Coronary artery (tissue), 2 donors: ENCODE measurements around the gene PRR5L.
"Not testable (repeated sequence)": the region's sequence is repeated elsewhere in the genome, so short reads cannot be mapped to it uniquely, and the experiment has no call there.

Experiments used
- DNase-seq: peaks from one replicate; pipeline ENCODE4 v3.0.0-alpha.2; 2017; ENCODE audit warnings: low spot score
- H3K27ac ChIP-seq, 2 donors: fragments of 200-600 bp; sonication (generic); one replicate each; pipeline ENCODE4 v1.5.1; 2016 to 2019
- H3K4me3 ChIP-seq: fragments of 200-600 bp; sonication (generic); 2 replicates; pipeline ENCODE4 v1.5.1; 2016; ENCODE audit warnings: mild to moderate bottlenecking, moderate library complexity
- TF ChIP-seq, protein P1 (sequence below): fragments of 200-600 bp; sonication (generic); IDR thresholded peaks from one replicate; pipeline ENCODE4 v1.5.1; 2019; ENCODE audit warnings: antibody characterized with exemption

PRR5L gene

DNA sequence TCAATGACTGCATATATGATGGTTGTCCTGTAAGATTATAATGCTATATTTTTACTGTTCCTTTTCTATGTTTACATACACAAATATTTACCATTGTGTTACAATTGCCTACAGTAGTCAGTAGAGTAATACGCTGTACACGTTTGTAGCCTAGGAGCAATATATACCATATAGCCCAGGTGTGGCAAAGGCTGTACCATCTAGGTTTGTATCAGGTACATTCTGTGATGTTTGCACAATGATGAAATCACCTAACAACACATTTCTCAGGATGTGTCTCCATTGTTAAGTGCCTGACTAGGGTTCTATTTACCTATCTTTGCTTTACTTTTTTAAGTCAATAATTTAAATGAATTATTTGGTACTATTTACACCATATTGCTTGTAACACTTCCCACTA, 21.9 kb downstream of the PRR5L start:
- Histone ChIP-seq H3K27ac (no peak overlapping the region), H3K4me3 (no peak overlapping the region)
- DNase-seq = no peak
- TF ChIP-seq, protein P1, sequence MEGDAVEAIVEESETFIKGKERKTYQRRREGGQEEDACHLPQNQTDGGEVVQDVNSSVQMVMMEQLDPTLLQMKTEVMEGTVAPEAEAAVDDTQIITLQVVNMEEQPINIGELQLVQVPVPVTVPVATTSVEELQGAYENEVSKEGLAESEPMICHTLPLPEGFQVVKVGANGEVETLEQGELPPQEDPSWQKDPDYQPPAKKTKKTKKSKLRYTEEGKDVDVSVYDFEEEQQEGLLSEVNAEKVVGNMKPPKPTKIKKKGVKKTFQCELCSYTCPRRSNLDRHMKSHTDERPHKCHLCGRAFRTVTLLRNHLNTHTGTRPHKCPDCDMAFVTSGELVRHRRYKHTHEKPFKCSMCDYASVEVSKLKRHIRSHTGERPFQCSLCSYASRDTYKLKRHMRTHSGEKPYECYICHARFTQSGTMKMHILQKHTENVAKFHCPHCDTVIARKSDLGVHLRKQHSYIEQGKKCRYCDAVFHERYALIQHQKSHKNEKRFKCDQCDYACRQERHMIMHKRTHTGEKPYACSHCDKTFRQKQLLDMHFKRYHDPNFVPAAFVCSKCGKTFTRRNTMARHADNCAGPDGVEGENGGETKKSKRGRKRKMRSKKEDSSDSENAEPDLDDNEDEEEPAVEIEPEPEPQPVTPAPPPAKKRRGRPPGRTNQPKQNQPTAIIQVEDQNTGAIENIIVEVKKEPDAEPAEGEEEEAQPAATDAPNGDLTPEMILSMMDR = no peak

DNA sequence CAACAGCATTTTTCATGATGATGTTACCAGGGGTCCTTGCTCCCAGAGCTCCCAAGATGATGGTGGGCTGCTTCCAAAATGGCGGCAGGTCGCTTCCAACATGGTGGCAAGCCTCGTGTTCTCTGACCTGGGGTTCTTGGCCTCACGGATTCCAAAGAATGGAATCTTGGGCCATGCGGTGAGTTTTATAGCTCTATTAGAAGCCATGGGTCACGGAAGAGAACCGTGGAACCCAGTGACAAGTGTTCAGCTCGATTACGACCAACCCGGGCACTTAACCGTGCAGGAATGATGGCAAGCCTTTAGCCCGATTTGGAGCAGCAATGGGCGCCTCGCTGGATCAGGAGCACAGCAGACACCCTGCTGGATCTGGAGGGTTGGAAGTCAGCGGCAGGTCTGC, 28.9 kb downstream of the PRR5L start:
- not testable (repeated sequence) for DNase-seq, H3K4me3 ChIP-seq, H3K27ac ChIP-seq

DNA sequence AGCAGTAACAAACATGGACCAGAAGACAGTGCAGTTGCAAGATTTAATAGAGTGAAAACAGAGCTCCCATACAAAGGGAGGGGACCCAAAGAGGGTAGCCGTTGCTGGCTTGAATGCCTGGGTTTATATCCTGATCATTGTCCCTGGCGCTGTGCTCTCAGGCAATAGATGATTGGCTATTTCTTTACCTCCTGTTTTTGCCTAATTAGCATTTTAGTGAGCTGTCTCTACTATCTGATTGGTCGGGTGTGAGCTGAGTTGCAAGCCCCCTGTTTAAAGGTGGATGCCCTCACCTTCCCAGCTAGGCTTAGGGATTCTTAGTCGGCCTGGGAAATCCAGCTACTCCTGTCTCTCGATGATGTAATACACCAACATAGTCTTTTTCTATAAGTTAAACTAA, 29.3 kb downstream of the PRR5L start:
- H3K4me3 ChIP-seq, DNase-seq, H3K27ac ChIP-seq: not testable (repeated sequence)

DNA sequence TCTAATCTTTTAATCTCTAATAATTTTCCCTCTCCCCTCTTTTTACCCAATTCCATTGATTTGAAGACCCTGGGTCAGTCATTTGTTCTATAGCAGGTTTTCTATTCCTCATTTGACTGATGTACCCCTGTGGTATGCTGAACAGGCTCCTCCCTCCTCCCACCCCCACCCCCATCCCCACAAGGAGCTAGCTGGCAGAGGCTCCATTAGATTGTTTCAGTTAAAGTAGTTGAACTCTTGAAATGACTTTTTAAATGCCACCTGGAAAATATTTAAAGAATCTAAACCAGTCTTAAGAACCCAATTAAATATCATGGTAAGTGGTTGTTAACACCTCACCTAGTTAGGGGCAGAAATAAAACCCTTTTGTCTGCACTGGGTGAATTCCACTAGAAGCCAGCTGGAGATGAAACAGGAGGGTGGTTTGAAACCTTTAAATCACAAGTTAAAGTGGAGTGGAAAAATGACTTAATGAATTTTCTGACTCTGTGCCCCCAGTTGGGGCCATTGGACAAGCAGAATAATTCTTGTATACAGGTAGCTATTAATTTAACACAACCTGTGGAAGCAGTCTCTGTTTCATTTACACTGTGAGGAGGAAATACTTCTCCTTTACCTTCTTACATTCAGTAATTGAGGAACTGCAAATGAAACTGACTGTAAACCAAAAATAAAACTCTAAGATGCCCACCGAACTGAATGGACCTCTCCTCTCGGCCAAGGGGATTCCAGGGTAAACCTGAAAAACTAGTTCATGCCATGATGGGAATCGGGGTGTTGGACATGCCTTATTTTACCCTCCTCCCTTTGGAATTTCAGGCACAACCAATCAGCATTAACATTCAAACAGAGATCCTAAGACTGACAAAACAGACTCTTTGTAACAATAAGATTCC, 30.7 kb downstream of the PRR5L start:
- Histone ChIP-seq H3K27ac (no peak overlapping the region), H3K4me3 (no peak overlapping the region)
- DNase-seq = no peak
- TF ChIP-seq, protein P1 = no peak

DNA sequence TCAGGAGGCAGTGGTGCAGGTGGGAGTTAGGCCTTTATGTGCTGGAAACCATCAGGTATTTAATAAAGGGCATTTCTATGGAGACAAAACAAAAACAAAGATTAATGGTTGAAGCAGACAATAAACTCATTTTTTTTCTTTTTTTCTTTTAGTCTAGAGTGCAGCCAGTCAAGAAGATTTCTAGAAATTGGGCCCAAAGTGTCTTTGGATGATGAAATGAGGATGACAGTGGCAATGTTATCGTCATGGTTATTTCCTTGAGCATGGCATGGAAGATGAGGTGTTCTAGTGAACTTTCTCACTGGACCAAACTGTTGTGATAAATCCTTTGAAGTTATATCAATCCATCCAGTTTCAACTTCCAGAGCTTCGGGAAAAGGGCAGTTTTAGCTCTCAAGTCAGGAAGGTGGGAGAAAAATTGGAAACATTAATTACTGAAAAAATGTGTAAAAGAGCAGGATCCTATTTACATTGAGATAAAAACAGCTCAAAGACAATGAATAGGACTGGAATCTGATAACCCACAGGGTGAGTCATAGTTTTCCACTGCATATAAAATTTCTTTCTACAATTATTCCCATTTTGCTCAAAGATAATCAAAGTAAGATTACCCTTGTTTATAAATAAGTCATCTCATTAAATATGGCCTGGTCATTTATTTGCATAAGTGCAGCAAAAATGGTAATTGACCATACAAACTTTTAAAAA, 33.0 kb downstream of the PRR5L start:
- no peak overlapping the region for H3K4me3 ChIP-seq
- TF ChIP-seq, protein P1 = no peak
- no peak for DNase-seq
- no peak overlapping the region for H3K27ac ChIP-seq

DNA sequence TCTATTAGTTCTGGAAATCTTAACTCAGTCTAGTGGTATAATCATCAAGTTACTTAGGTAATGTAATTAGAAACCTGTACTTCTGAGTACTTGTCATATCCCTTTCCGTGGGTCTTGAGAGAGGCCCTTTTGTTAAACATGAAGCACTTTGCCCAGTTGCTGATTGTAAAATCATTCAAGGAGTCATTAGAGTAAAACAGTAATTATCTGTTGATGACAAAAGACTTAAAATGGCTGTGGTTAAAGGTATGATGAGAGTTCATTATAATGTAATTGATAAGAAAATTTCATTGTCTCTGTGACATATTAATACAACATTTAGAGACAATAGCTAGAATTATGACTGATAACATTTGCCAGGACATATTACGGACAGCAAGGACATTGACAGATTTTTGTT, 34.3 kb downstream of the PRR5L start:
- TF ChIP-seq, protein P1 = no peak
- Histone ChIP-seq H3K4me3 (no peak overlapping the region), H3K27ac (no peak overlapping the region)
- no peak for DNase-seq

DNA sequence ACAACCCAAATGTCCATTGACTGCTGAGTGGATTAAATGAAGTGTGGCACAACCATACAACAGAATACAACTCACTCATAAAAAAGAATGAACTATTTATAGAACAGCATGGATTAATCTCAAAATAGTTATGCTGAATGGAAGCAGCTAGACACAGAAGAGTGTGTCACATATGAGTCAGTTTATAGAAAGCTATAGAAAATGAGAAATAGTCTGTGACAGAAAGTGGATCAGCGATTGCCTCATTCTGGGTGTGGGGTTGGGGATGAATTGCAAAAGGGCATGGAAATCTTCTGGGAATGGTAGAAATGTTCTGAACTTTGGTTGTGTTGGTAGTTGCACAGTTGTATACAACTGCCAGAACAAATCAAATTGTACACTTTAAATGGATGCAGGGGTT, 37.4 kb downstream of the PRR5L start:
- no peak overlapping the region for H3K4me3 ChIP-seq
- no peak for DNase-seq
- TF ChIP-seq, protein P1 = no peak
- H3K27ac ChIP-seq = no peak overlapping the region

DNA sequence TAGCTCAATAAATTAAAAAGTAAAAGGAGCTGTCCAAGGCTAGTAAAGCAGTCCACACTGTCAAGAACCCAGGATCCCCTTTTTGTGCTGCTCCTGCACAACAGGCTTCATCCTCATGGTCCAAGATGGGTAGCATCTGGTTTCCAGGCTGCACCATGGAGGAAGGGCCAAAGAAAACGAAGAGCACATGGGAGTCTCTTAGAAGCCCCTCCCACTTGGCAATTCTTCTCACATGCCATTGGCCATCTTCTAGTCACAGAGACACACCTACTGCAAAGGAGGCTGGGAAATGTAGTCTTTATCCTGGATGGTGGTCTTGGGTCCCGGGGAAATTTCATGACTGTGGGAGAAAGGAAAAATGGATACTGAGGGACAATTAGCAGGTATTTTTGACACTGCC, 37.8 kb downstream of the PRR5L start:
- TF ChIP-seq, protein P1 = no peak
- DNase-seq = no peak
- Histone ChIP-seq H3K27ac (no peak overlapping the region), H3K4me3 (no peak overlapping the region)
